HG02798 (cell line): ENCODE measurements around the gene CCDC142.
"Not testable (repeated sequence)": the region's sequence is repeated elsewhere in the genome, so short reads cannot be mapped to it uniquely, and the experiment has no call there.

Experiments
- ATAC-seq: cut with Tn5 transposase; IDR thresholded peaks from one replicate; pipeline ENCODE4 v1.9.1; 2021; ENCODE audit warnings: mild to moderate bottlenecking; ENCODE audit not compliant: unreplicated experiment, poor library complexity

The CCDC142 gene

GRCh38 chr2:74499940-74500577 lies 17.3 kb upstream of the CCDC142 start:
- no peak for ATAC-seq

- no peak for ATAC-seq
Measured at GRCh38 chr2:74499267-74499939, 16.6 kb upstream of the CCDC142 start, which contains the start of gene LBX2. LBX2 (minus strand) TSS chr2:74499603; CDS start chr2:74499537, 66 bp downstream.

GRCh38 chr2:74498500-74499266 lies 15.9 kb upstream of the CCDC142 start:
- ATAC-seq = no peak

GRCh38 chr2:74497777-74498499 lies 15.1 kb upstream of the CCDC142 start:
- ATAC-seq = peak; percentile 35

- ATAC-seq = no peak
Measured at GRCh38 chr2:74496997-74497776, 14.4 kb upstream of the CCDC142 start.

- no peak for ATAC-seq
Measured at GRCh38 chr2:74495440-74495839, 12.6 kb upstream of the CCDC142 start.

- no peak for ATAC-seq
Measured at GRCh38 chr2:74493546-74493945, 10.7 kb upstream of the CCDC142 start.

- no peak for ATAC-seq
Measured at GRCh38 chr2:74491648-74492544, 9.1 kb upstream of the CCDC142 start.

- no peak for ATAC-seq
Measured at GRCh38 chr2:74489906-74490305, 7.1 kb upstream of the CCDC142 start.

- ATAC-seq = no peak
Measured at GRCh38 chr2:74488643-74489481, 6.1 kb upstream of the CCDC142 start.

GRCh38 chr2:74486141-74486540 lies 3.3 kb upstream of the CCDC142 start:
- no peak for ATAC-seq

- ATAC-seq = not testable (repeated sequence)
Measured at GRCh38 chr2:74483675-74484164, 922 bp upstream of the CCDC142 start.

GRCh38 chr2:74481961-74482800 lies 617 bp downstream of the CCDC142 start:
- peak; percentile 42 for ATAC-seq

GRCh38 chr2:74481431-74481830 lies 1.4 kb downstream of the CCDC142 start:
- no peak for ATAC-seq

- no peak for ATAC-seq
Measured at GRCh38 chr2:74474899-74475298, 7.9 kb downstream of the CCDC142 start.

- ATAC-seq = no peak
Measured at GRCh38 chr2:74474481-74474880, 8.3 kb downstream of the CCDC142 start.

GRCh38 chr2:74472945-74473258 lies 9.9 kb downstream of the CCDC142 start:
- no peak for ATAC-seq
